Naive thymus-derived CD4-positive, alpha-beta T cell (primary cell): ENCODE data around the gene SLC6A9. TPM values are rescaled to one million over a fixed set of nuclear protein-coding genes. Genes with fewer than 3 reads are reported as not detected.

Source experiments
- ATAC-seq: fragments of 150-1000 bp; cut with Tn5 transposase; 2 replicates; pipeline ENCODE4 v1.10.0; 2021; ENCODE audit warnings: mild to moderate bottlenecking, moderate library complexity
- CTCF ChIA-PET: fragments of 350-600 bp; sonication (Branson Sonifier 250); formaldehyde crosslinking; loops from one replicate; lab custom pipeline; 2021; ENCODE audit warnings: antibody characterized with exemption; lab: Charles Lee
- POLR2A ChIA-PET: fragments of 350-600 bp; sonication (Branson Sonifier 250); formaldehyde crosslinking; loops from one replicate; lab custom pipeline; 2021; ENCODE audit warnings: antibody characterized with exemption, inconsistent platforms; lab: Charles Lee
- DNase-seq, 9 donors: peaks; one replicate each; pipeline versions ENCODE4 v3.0.0 to v3.0.0-alpha.2; 2020 to 2022; ENCODE audit warnings: mixed read lengths in 1 of 9
- H3K27ac ChIP-seq: one replicate; pipeline ENCODE4 v1.7.0; 2013; ENCODE audit warnings: mild to moderate bottlenecking, low read depth, low read length, moderate library complexity
- H3K27me3 ChIP-seq, 2 donors: one replicate each; pipeline ENCODE4 v1.7.0; 2013; ENCODE audit warnings: low read length in 2 of 2, mild to moderate bottlenecking in 2 of 2, moderate library complexity in 2 of 2; ENCODE audit not compliant: control insufficient read depth in 2 of 2, insufficient read depth in 2 of 2
- H3K36me3 ChIP-seq, 3 experiments: 1 replicate in 2 of 3; 2 replicates in 1 of 3; pipeline ENCODE4 v1.7.0; 2013; ENCODE audit warnings: low read length in 3 of 3, mild to moderate bottlenecking in 3 of 3, moderate library complexity in 1 of 3; ENCODE audit not compliant: insufficient read depth in 3 of 3, control insufficient read depth in 2 of 3
- H3K4me1 ChIP-seq, 2 donors: one replicate each; pipeline ENCODE4 v1.7.0; 2013; ENCODE audit warnings: low read length in 2 of 2, mild to moderate bottlenecking in 2 of 2, moderate library complexity in 1 of 2; ENCODE audit not compliant: control insufficient read depth in 2 of 2, insufficient read depth in 2 of 2
- H3K4me3 ChIP-seq: 2 replicates; pipeline ENCODE4 v1.7.0; 2013; ENCODE audit warnings: mild to moderate bottlenecking, low read length
- H3K9me3 ChIP-seq, 3 experiments: 1 replicate in 2 of 3; 2 replicates in 1 of 3; pipeline ENCODE4 v1.7.0; 2013; ENCODE audit warnings: low read length in 3 of 3; ENCODE audit not compliant: control insufficient read depth in 2 of 3
- H3K27ac Mint-ChIP-seq, 9 donors: one replicate each; pipeline ENCODE4 v1.8.0; 2020 to 2022; ENCODE audit warnings: mixed read lengths in 9 of 9, mild to moderate bottlenecking in 8 of 9, moderate library complexity in 5 of 9, inconsistent platforms in 2 of 9
- H3K27me3 Mint-ChIP-seq, 5 donors: one replicate each; pipeline ENCODE4 v1.8.0; 2021 to 2022; ENCODE audit warnings: mixed read lengths in 5 of 5, mild to moderate bottlenecking in 1 of 5
- H3K36me3 Mint-ChIP-seq, 5 donors: one replicate each; pipeline ENCODE4 v1.8.0; 2020 to 2022; ENCODE audit warnings: mixed read lengths in 5 of 5, mild to moderate bottlenecking in 3 of 5, inconsistent platforms in 1 of 5
- H3K4me1 Mint-ChIP-seq, 7 donors: one replicate each; pipeline ENCODE4 v1.8.0; 2020 to 2022; ENCODE audit warnings: mixed read lengths in 7 of 7, mild to moderate bottlenecking in 3 of 7, inconsistent platforms in 1 of 7
- H3K4me3 Mint-ChIP-seq, 10 donors: one replicate each; pipeline ENCODE4 v1.8.0; 2020 to 2022; ENCODE audit warnings: mild to moderate bottlenecking in 10 of 10, mixed read lengths in 10 of 10, moderate library complexity in 6 of 10, inconsistent platforms in 2 of 10
- H3K9me3 Mint-ChIP-seq, 11 donors: one replicate each; pipeline ENCODE4 v1.8.0; 2020 to 2022; ENCODE audit warnings: mixed read lengths in 11 of 11, mild to moderate bottlenecking in 4 of 11, inconsistent platforms in 1 of 11, moderate library complexity in 1 of 11
- intact Hi-C, 2 donors: fragments of 100-400 bp; cut with micrococcal nuclease; formaldehyde crosslinking; loops; one replicate each; pipeline ENCODE4 v1.15.1; 2023
- polyA plus RNA-seq, 2 donors: library from polyadenylated mRNA; unstranded; fragments of 300-500 nt; fragmentation: Illumina TruSeq; gene quantifications; one replicate each; pipeline ENCODE4 v1.2.3, GENCODE V29; 2021
- total RNA-seq, 6 experiments: library from RNA in 5 of 6; stranded (reverse) in 5 of 6; gene quantifications; 1 replicate in 5 of 6; 2 replicates in 1 of 6; pipeline ENCODE4 v1.2.3 and lab custom pipeline; 2021 to 2026

The SLC6A9 gene
- total and polyA plus RNA-seq, 7 experiments from 2014 or later, result 0.26 to 5.0 (median 0.49) TPM; not detected in 2

GRCh38 chr1:44013949-44014348 is 17.3 kb downstream of the SLC6A9 start:
- CTCF ChIA-PET, result interaction anchor here (0.7 to 0.9 kb wide), 2 partner anchors 20 to 33 kb away, joined by 3 read pairs; no protein-coding TSS in a partner anchor
- POLR2A ChIA-PET, result interaction anchor here (0.7 kb wide), 1 partner anchor 62 kb away, joined by 3 read pairs; no protein-coding TSS in a partner anchor
- intact Hi-C loops, result no loop called here

GRCh38 chr1:44012941-44013609 is 18.2 kb downstream of the SLC6A9 start:
- no peak overlapping the region for H3K4me3 Mint-ChIP-seq
- H3K36me3 Mint-ChIP-seq, result no peaks in the 10 kb centered on the region
- ATAC-seq (peak; percentile 22), DNase-seq (peak in 1 of 9 donors; percentile 21)
- ChIA-PET POLR2A (no interaction called here), CTCF (interaction anchor here (0.6 to 0.9 kb wide), 2 partner anchors 22 to 34 kb away, joined by 3 read pairs; no protein-coding TSS in a partner anchor)
- H3K36me3 ChIP-seq, result no peaks in the 10 kb centered on the region
- no peaks in the 10 kb centered on the region for H3K9me3 Mint-ChIP-seq
- no peaks in the 10 kb centered on the region for H3K4me1 ChIP-seq
- no peak overlapping the region for H3K27ac ChIP-seq
- peaks cover 0 to 5% (median 0%) of the 10 kb centered on the region in 5 donors for H3K27me3 Mint-ChIP-seq
- intact Hi-C loops, result no loop called here
- H3K27ac Mint-ChIP-seq, result peak overlapping the region in 2 of 9 donors; percentile 51 to 82
- no peaks in the 10 kb centered on the region for H3K27me3 ChIP-seq
- peaks cover 0 to 20% (median 8%) of the 10 kb centered on the region in 7 donors for H3K4me1 Mint-ChIP-seq
- H3K9me3 ChIP-seq, result no peaks in the 10 kb centered on the region
- H3K4me3 ChIP-seq, result no peak overlapping the region

More at GRCh38 chr1:44013949-44014348, 17.3 kb downstream of the SLC6A9 start:
- no peaks in the 10 kb centered on the region for H3K4me1 ChIP-seq
- DNase-seq (no peak), ATAC-seq (no peak)
- no peaks in the 10 kb centered on the region for H3K9me3 ChIP-seq
- Mint-ChIP-seq H3K9me3 (no peaks in the 10 kb centered on the region), H3K4me1 (peaks cover 0 to 20% (median 8%) of the 10 kb centered on the region in 7 donors), H3K36me3 (no peaks in the 10 kb centered on the region), H3K4me3 (no peak overlapping the region), H3K27me3 (peaks cover 0 to 5% (median 0%) of the 10 kb centered on the region in 5 donors), H3K27ac (peak overlapping the region in 2 of 9 donors; percentile 12 to 37)
- no peaks in the 10 kb centered on the region for H3K27me3 ChIP-seq
- H3K36me3 ChIP-seq, result no peaks in the 10 kb centered on the region
- no peak overlapping the region for H3K27ac ChIP-seq
- no peak overlapping the region for H3K4me3 ChIP-seq

- Histone ChIP-seq H3K27me3 (no peaks in the 10 kb centered on the region), H3K4me3 (no peak overlapping the region), H3K27ac (no peak overlapping the region), H3K9me3 (no peaks in the 10 kb centered on the region), H3K36me3 (no peaks in the 10 kb centered on the region), H3K4me1 (no peaks in the 10 kb centered on the region)
- ChIA-PET POLR2A (no interaction called here), CTCF (interaction anchor here (0.6 kb wide), 1 partner anchor 23 kb away, joined by 3 read pairs; no protein-coding TSS in a partner anchor)
- DNase-seq (no peak), ATAC-seq (no peak)
- Mint-ChIP-seq H3K36me3 (no peaks in the 10 kb centered on the region), H3K27ac (peak overlapping the region in 2 of 9 donors; percentile 51 to 82), H3K9me3 (no peaks in the 10 kb centered on the region), H3K4me3 (no peak overlapping the region), H3K4me1 (peaks cover 0 to 20% (median 8%) of the 10 kb centered on the region in 7 donors), H3K27me3 (peaks cover 0 to 5% (median 0%) of the 10 kb centered on the region in 5 donors)
- intact Hi-C loops, result no loop called here
Measured at GRCh38 chr1:44012404-44012803, 18.9 kb downstream of the SLC6A9 start.

GRCh38 chr1:44010935-44011471 is 20.3 kb downstream of the SLC6A9 start:
- no peak overlapping the region for H3K4me3 Mint-ChIP-seq
- H3K27ac Mint-ChIP-seq, result no peak overlapping the region

GRCh38 chr1:44008259-44008658 is 23.0 kb downstream of the SLC6A9 start:
- ATAC-seq (no peak), DNase-seq (no peak)
- H3K4me1 Mint-ChIP-seq, result peaks cover 0 to 13% (median 8%) of the 10 kb centered on the region in 7 donors
- H3K9me3 Mint-ChIP-seq, result no peaks in the 10 kb centered on the region
- Histone ChIP-seq H3K9me3 (no peaks in the 10 kb centered on the region), H3K4me1 (no peaks in the 10 kb centered on the region), H3K36me3 (no peaks in the 10 kb centered on the region), H3K27ac (no peak overlapping the region), H3K4me3 (no peak overlapping the region), H3K27me3 (no peaks in the 10 kb centered on the region)
- ChIA-PET POLR2A (no interaction called here), CTCF (no interaction called here)
- no peaks in the 10 kb centered on the region for H3K27me3 Mint-ChIP-seq
- intact Hi-C loops, result no loop called here
- peak overlapping the region in 1 of 9 donors; percentile 25 for H3K27ac Mint-ChIP-seq
- no peaks in the 10 kb centered on the region for H3K36me3 Mint-ChIP-seq
- no peak overlapping the region for H3K4me3 Mint-ChIP-seq

More at GRCh38 chr1:44010935-44011471, 20.3 kb downstream of the SLC6A9 start:
- intact Hi-C loops, result no loop called here
- Histone ChIP-seq H3K9me3 (no peaks in the 10 kb centered on the region), H3K27ac (no peak overlapping the region), H3K27me3 (no peaks in the 10 kb centered on the region), H3K4me3 (no peak overlapping the region), H3K4me1 (no peaks in the 10 kb centered on the region), H3K36me3 (no peaks in the 10 kb centered on the region)
- Mint-ChIP-seq H3K27me3 (peaks cover 0 to 5% (median 0%) of the 10 kb centered on the region in 5 donors), H3K36me3 (no peaks in the 10 kb centered on the region), H3K4me1 (peaks cover 0 to 20% (median 8%) of the 10 kb centered on the region in 7 donors), H3K9me3 (no peaks in the 10 kb centered on the region)
- no peak for ATAC-seq
- CTCF ChIA-PET, result interaction anchor here (0.6 to 1.3 kb wide), 2 partner anchors 26 to 36 kb away, joined by 3 to 4 read pairs; no protein-coding TSS in a partner anchor
- DNase-seq, result no peak
- POLR2A ChIA-PET, result no interaction called here

- no peaks in the 10 kb centered on the region for H3K36me3 ChIP-seq
- Mint-ChIP-seq H3K27me3 (peaks cover 0 to 4% (median 0%) of the 10 kb centered on the region in 5 donors), H3K9me3 (no peaks in the 10 kb centered on the region), H3K27ac (no peak overlapping the region), H3K4me1 (peaks cover 0 to 4% (median 0%) of the 10 kb centered on the region in 7 donors), H3K4me3 (no peak overlapping the region), H3K36me3 (no peaks in the 10 kb centered on the region)
- no peak for DNase-seq
- ChIA-PET POLR2A (no interaction called here), CTCF (interaction anchor here (1.3 kb wide), 1 partner anchor 31 kb away, joined by 4 read pairs; no protein-coding TSS in a partner anchor)
- no peak overlapping the region for H3K4me3 ChIP-seq
- H3K9me3 ChIP-seq, result no peaks in the 10 kb centered on the region
- no peak for ATAC-seq
- H3K27me3 ChIP-seq, result peaks cover 0 to 2% of the 10 kb centered on the region in 2 donors
- intact Hi-C loops, result no loop called here
- no peaks in the 10 kb centered on the region for H3K4me1 ChIP-seq
- H3K27ac ChIP-seq, result no peak overlapping the region
Measured at GRCh38 chr1:44002606-44003157, 28.6 kb downstream of the SLC6A9 start.
